Activated T-helper 9 cell treated with anti-CD3 and anti-CD28 coated beads, Interleukin-2, amount 50 U/mL, for 16 hours (primary cell): Measurements from ENCODE around the gene CLDN6.
A peak's percentile ranks its signal among the peaks of the same experiment; 100 is the strongest.

ENCODE experiments used
- DNase-seq: peaks from one replicate; pipeline ENCODE4 v3.0.0-alpha.2; 2020; ENCODE audit warnings: low read depth

The CLDN6 gene

DNA sequence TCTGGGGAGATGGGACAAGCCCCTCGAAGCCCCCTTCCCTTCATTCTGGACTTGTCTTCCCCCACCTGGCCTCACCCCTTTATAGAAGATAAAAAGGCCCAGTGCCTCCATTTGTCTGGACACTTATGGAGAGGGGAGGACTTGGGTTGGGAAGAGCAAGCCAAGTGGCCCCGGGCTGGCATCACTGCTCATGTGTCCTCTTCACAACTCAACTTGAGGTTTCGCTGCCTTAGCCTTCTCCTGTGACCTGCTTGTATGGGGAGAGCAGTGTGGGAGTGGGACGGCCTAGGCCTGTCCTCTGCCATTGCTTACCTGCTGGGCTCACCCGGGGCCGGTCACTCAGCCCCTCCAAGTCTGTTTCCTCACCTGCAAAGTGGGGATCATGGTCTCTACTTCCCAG, 47.4 kb downstream of the CLDN6 start:
- no peak for DNase-seq

DNA sequence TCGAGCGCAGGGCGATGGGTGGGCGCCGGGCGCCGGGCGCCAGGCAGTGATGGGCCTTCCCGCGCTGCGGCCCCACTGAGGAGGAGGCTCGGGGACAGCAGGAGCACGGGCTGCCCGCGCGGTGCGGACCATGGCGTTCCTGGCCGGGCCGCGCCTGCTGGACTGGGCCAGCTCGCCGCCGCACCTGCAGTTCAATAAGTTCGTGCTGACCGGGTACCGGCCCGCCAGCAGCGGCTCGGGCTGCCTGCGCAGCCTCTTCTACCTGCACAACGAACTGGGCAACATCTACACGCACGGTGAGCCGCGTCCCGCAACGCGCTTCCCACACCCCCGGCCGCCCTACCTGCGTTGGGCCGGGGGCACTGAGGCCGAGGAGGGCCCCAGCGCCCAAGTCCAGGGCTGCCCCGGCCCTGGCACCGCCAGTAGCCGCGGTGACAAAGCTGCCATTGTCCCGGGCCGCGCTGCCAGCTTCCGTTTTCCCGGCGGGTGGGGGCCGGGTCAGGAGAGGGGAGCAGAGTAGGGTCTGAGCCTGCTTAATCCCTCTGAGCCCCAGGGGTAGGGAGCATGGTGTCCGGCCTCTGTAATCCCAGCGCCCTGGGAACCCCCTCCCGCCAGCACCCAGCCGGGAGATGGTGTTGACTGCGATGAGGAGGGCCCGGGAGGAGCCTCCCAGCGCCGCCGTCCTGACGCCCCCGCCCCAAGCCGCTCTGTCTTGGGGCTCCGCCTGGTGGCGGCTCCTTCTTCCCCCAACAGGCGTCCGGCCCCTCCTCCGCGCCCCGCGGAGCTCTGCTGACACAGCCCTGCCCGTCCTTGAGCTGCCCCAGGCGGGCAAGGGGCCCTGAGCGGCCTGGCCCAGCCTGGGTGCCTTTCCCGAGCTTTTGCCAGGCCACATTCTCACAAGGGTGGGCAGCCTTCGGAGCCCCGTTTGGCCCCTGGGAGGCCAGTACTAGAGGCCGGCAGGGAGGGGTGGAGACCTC, 48.1 kb downstream of the CLDN6 start:
- peak; percentile 62 for DNase-seq

DNA sequence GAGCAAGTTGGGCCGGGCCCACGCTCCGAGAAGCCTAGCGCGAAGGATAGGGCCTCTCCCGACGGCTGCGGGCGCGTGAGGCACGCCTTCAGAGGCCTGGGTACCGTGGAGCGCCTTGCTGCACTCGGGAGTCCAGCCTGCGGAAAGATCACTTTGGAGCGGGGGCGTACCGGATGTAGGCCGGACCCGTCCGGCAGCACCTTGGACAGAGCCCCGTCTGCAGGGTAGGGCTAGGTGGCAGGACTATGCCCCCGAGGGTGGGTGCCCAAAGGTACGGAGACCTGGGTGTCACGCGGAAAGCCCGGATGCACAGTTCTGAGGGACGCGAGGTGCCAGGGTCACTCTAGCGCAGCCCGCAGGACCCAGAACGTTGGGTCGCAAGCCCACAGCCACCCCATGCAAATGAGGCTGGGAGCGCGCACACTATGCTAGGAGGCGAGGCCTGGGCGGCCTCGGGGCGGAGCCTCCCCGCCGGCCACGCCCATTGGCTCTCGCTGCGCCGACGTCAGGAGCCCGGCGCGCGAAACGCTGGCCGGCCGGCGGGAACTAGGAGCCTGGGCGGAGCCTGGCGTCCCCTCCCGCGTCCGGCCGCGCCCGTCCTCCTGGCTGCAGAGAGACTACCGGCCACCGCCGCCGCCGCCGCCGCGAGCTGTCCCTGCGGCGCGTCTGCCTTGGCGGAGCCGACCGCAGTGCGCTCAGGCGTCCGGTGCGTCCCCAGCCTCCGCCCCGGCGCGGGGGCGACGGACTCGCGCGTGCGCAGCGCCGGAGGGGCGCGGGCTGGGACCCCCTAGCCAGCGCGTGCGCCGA, 49.0 kb downstream of the CLDN6 start, which contains the start of gene PAQR4:
TSS of gene PAQR4 (plus strand) at position 611 of the 807 bp plus-strand sequence. CDS start 327 bp downstream, outside the sequence.
- peak; percentile 68 for DNase-seq

DNA sequence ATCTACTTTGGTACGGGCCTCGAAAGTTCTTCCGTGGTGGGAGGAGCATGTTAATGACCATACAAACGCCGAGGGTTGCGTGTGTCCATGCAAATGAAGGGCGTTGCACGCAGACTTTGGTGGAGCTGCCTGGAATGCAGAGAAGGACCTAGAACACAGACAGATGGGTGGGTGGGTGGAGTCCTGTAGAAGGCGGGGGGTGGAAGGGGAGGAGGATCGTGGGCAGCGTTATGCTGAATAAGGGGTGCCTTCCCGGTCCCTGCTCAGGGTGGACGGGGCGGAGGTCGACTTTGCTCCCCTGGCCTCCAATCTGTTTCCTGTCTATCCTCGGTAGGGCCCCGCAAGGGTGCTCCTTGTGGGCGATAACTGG, 49.6 kb downstream of the CLDN6 start:
- no peak for DNase-seq

DNA sequence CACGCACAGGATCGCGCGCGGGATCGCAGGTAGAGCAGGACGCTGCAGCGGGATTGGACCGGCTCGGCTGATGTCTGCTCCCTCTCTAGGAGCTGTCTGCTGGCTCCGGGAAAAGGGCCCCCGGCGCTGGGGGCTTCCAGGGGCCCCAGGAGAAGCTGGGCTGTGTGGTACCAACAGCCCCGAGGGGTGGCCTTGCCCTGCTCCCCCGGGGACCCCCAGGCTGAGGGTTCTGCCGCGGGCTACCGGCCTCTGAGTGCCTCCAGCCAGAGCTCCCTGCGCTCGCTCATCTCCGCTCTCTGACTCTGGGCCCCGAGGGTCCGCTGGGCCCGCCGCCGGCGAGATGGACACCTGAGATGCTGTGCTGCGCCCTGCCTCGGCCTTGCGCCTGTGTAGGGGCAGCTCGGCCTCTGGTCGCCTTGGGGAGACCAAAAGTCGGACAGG, 50.2 kb downstream of the CLDN6 start:
- DNase-seq, result no peak

DNA sequence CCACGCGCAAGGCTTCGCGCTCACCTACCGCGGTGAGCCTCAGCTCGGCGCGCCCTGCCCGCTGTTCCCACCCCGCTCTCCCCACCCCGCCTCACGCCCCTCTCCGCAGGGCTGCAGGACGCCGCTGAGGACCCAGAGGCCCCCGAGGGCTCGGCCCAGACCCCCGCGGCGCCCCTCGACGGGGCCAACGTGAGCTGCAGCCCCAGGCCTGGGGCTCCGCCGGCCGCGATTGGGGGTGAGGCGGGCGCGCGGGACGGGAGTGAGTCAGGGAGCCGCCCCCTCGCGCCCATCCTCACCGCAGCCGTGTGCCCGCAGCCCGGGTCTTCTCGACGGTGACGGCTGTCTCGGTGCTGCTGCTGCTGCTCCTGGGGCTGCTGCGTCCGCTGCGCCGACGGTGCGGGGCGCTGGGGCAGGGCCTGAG, 50.8 kb downstream of the CLDN6 start:
- DNase-seq, result no peak

DNA sequence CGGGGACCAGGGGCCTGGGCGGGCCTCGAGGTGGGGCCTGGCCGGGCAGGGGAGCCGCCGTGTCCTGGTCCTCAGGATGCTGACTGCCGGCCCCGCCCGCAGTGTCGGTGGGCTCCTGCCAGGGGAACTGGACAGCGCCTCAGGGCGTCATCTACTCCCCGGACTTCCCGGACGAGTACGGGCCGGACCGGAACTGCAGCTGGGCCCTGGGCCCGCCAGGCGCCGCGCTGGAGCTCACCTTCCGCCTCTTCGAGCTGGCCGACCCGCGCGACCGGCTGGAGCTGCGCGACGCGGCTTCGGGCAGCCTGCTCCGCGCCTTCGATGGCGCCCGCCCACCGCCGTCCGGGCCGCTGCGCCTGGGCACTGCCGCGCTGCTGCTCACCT, 51.2 kb downstream of the CLDN6 start:
- no peak for DNase-seq

DNA sequence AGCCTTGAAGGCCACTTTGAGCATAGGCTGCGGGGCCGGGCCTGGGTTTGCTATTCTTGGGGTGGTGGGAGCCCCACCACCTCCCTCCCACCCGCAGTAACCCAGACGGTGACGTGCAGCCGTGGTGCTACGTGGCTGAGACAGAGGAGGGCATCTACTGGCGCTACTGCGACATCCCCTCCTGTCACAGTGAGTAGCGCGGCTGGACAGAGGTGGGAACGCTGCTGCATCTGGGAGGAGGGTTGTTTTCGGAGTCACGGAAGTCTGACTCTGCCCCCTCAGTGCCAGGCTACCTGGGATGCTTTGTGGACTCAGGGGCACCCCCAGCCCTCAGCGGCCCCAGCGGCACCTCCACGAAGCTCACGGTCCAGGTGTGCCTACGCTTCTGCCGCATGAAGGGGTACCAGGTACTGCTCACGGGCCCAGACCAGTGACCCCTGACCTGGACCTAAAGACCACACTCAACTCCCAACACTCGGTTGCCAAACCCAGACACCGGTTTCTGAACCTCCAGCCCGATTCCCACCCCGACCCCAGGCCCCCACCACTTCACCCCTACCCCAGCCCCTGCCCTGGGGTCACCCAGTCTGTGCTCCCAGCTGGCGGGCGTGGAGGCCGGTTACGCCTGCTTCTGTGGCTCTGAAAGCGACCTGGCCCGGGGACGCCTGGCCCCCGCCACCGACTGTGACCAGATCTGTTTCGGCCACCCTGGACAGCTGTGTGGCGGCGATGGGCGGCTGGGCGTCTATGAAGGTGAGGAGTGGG, 51.8 kb downstream of the CLDN6 start:
- DNase-seq, result no peak
